Caki2 (cell line): ENCODE data around the gene DUSP18. TPM values are rescaled to one million over a fixed set of nuclear protein-coding genes. Genes with fewer than 3 reads are reported as not detected.
A peak's percentile ranks its signal among the peaks of the same experiment; 100 is the strongest.
"Not testable (repeated sequence)": the region's sequence is repeated elsewhere in the genome, so short reads cannot be mapped to it uniquely, and the experiment has no call there.

Experiments
- DNase-seq: peaks from one replicate; pipeline ENCODE4 v3.0.0-alpha.2; 2015; ENCODE audit warnings: low read depth
- in situ Hi-C: cut with HindIII; loops from 2 replicates; pipeline ENCODE4 v1.10.0; 2016; ENCODE audit warnings: low sequenced_read_pairs, low pct_unique_long_range_greater_than_20kb, mixed read lengths
- total RNA-seq: library from RNA; depleted of rRNA; stranded (reverse); fragments of >200 nt; shearing (Covaris generic); gene quantifications from 2 replicates; pipeline ENCODE4 v1.2.3, GENCODE V29; 2014; ENCODE audit warnings: low replicate concordance; rRNA removed

DUSP18 gene
- 3.8 and 16.0 TPM in 2 replicates for total RNA-seq

DNA sequence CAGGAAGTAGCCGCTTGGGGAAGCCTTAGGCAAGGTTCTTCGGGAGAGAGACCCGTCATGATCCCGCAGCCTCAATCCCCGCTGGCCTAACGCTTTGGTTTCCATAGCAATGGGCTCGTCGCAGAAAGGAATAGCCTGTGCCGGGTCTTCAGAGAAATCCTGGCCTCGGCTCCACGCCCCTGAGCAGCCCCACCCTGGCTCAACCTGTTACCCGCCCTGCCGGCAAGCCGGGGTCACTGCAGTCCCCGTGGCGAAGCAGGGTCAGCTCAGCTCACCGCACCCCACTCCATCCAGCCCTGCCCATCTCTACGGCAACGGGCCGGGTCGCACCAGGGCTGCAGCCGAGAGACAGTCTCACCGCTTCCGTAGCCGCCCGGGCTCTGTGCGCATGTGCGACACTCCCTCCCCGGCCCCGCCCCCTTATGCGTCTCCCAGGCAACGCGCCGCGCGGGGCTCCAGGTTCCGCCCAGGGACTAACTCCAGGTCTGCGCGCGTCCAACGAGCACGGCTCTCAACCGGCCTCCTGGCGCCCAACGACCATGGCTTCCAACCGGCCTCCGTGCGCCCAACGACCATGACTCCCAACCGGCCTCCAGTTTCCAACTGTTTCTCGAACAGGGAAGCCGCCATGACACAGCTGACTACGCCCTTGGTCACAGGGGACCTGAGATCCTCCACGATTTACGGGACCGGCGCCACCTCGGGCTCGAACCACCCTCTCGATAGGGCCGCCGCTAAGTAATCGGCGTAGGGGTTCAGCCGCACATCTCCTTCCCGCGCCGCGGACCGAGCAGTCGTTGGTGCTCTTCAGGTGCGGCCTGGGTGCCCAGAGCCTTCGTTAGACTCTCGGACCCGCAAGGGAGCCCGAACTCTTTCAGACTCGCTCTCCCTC is at the start of gene DUSP18:
Gene DUSP18, minus strand, starts transcription at position 382 of the 892 bp plus-strand sequence. CDS start 3,872 bp downstream, outside the sequence.
- DNase-seq: peak; percentile 94
- in situ Hi-C loops: no loop called here

GRCh38 chr22:30714062-30714461 is 46.4 kb upstream of the DUSP18 start:
- in situ Hi-C loops: no loop called here
- DNase-seq: no peak

DNA sequence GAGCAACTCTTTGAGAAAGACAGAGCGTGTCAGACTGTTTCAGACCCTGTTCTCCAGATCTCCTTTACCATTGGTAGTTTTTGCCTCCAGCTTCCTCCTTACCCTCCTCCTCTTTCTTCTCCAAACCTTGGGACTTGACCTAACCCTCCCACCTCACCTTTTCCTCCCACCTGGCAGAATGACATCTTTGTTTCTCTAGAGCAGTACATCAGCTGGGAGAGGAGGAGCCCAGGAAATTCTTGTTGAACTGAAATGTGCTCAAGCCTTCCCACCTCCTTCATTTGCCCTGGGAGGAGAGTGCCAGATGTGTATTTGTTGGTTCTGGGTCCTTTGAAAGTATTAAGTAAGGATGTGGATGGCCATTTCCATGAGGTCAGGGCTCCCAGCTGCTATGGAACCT is 44.4 kb upstream of the DUSP18 start:
- in situ Hi-C loops: no loop called here
- DNase-seq: no peak

- in situ Hi-C loops, DNase-seq: not testable (repeated sequence)
Measured at GRCh38 chr22:30709980-30710379, 42.3 kb upstream of the DUSP18 start.

DNA sequence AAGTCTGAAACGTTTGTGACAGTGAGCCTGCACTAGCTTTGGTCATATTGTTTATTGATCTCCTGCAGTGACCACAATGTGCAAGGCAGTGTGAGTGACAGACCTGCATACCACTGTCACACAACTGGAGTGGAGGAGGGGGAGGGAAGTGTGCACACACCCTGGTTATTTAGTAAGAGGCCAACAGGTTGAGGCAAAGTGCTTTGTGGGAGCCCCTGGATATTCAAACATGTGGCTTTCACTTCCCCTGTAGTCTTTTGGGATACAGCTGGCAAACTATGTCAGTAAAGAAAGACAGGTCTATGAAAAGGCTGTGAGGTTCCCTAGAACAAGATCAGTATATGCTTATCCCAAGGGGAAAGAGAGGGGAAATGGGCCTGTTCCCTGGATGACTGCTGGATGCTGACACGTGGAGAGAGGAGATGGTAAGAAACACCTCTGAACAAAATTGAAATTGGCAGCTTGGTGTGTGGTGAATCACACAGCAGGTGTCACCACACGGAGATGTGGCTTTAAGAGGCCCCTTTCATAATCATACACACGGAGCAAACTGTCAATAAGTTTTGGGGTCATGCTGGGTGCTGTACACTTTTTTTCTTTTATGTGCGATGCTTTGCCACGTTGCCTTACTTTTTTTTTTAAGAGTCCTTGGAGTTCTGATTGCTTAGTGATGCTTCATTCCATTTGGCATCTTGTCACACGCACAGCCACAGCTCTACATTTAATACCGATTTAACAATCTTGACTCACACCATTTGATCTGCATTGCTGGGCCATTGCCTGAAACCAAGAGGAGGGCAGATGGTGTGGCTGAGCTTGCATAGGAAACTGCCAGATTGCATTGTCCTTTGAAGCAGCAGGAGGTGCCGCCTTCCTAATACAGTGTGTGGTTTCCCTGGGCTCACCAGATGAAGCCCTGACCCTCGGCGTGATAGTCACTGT is 38.3 kb upstream of the DUSP18 start:
- in situ Hi-C loops: no loop called here
- no peak for DNase-seq

DNA sequence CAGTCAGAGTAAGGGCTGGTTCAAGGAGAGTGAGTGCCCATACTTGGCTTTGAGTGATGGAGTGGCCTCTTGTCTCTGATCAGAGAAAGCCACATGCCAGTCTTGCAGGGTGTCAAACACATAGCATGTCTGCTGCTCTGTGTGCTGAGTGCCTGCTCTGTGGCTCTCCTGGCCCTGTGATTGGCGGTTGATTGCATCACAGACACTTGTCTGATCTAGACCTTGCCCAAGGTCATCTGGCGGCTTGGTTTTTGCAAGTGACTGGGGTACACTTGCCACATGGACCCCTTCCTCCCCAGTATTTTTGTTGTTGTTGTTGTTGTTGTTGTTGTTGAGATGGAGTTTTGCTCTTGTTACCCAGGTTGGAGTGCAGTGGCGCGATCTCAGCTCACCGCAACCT is 37.3 kb upstream of the DUSP18 start:
- in situ Hi-C loops: no loop called here
- DNase-seq: no peak

GRCh38 chr22:30702856-30703255 is 35.2 kb upstream of the DUSP18 start:
- no peak for DNase-seq
- in situ Hi-C loops: no loop called here

DNA sequence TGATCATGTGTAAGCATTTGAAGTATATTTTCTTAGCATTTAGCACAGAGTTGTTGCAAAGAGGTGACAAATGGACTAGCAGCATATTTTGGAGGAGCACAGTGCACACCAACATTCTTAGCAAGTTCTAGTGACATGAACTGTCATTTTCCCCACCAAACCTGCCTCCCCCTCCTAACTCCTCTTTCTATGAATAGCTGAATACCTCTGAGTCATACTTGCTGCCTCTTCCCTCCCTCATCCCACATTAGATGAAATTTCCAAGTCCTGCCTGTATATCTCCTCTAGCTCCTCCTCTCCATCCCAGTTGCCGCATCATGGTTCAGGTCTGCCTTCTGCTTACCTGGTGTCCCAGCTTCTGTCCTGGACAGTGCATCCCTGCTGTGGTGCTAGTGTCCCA is 34.2 kb upstream of the DUSP18 start:
- peak; percentile 28 for DNase-seq
- in situ Hi-C loops: no loop called here

DNA sequence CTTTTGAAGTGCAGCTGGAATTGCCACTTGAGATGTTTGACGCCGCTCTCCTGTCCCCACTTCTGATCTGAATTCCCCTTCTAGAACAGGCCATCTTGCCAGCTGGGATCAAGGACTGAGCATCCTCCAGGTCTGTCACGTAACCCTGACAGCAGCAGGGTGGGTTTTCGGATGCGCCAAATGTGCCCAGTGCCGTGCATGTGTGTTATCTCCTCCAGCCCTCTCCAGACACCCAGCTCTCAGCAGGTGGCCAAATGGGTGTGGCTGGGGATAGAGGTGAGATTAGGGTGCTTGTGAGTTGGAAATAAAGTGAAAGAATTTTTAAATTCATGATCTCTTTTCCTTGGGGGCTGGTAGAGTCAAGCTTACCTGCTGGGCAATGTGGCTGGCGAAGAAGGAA is 30.3 kb upstream of the DUSP18 start:
- no peak for DNase-seq
- in situ Hi-C loops: no loop called here

GRCh38 chr22:30695871-30696655 is 28.4 kb upstream of the DUSP18 start:
- in situ Hi-C loops: no loop called here
- DNase-seq: no peak

GRCh38 chr22:30695351-30695851 is 27.7 kb upstream of the DUSP18 start:
- in situ Hi-C loops: no loop called here
- DNase-seq: no peak

GRCh38 chr22:30694640-30695350 is 27.1 kb upstream of the DUSP18 start, which contains the start of gene OSBP2:
OSBP2 (plus strand) TSS chr22:30694874; CDS start chr22:30694910, 36 bp downstream.
- in situ Hi-C loops: no loop called here
- peak; percentile 23 for DNase-seq

- in situ Hi-C loops: no loop called here
- DNase-seq: peak; percentile 76
Measured at GRCh38 chr22:30694171-30694639, 26.5 kb upstream of the DUSP18 start.

DNA sequence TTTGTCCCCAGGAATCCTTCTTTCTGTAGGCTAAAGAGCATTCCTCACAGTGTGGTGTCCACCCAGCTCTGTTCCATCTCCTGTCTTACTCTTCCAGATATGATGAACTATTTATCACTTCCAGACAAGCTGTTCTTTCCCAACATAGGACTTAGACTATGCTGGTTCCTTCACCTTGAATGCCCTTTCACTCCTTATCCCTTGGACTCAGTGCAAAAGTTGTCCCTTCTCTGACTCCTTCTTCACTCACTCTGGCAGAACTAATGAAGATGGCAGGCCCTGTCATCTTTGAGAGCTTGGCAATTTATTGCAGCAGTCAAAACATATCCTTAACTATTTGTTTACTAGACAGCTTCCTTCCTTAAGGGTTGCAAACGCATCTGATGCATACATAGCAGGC is 23.5 kb upstream of the DUSP18 start:
- in situ Hi-C loops: no loop called here
- DNase-seq: no peak

DNA sequence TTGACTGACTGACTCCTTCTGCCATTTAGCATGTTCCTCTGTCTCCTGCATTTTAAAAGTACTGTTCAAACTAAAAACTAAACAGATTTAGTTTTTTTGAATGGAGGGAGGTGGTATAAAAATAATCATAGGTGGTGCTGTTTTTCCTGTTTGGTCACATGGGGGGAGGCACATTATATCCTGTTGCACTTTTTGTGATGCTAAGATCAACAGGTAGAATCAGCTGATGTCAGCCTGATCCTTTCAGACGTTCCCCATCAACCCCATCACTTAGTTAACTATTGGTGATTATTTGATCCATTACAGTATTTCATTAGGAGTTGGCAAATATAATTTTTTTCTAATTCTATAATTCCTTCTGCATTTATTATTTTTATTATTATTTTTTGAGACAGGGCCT is 21.9 kb upstream of the DUSP18 start:
- DNase-seq: no peak
- in situ Hi-C loops: no loop called here

GRCh38 chr22:30687358-30687757 is 19.7 kb upstream of the DUSP18 start:
- in situ Hi-C loops: no loop called here
- no peak for DNase-seq

GRCh38 chr22:30685178-30685577 is 17.5 kb upstream of the DUSP18 start:
- no peak for DNase-seq
- in situ Hi-C loops: no loop called here
